ENCODE data around the gene TSPAN4. TPM values are rescaled to one million over a fixed set of nuclear protein-coding genes. Genes with fewer than 3 reads are reported as not detected.

TSPAN4 gene
- total and polyA plus RNA-seq, 7 donors, result 11.4 to 38.5 (median 17.7) TPM

DNA sequence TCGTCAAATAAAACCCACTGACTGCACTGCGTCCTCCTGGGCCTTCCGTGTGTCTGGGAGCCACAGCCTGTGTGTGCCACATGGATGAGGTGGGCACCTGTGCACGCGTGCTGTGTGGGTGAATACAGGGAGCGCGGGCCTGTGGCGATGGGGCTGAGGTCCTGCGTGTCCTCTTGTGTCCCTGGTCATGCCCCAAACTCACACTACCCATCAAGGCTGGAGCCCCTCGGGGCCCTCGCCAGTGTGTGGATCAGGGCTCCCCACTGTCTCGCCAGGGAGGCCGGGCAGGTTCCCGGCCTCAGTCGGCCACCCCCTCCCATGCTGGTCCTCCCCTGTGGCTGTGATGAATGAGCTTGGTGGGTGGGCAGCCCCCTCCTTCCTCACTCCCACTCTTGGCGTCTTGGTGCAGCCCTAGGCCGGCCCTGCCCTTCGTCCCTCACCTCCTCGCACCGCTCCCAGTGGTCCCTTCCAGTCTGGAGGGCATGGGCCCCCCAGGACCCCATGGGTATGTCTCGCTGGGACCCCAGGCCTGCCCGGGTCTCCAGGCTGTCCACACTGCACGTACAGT, 10.6 kb upstream of the TSPAN4 start:
- WGBS, 3 donors, result 71 to 72% (median 72%) methylated on average over 23 of the region's 23 CpGs
- Histone ChIP-seq H3K4me3 (peak overlapping the region; percentile 92), H3K36me3 (ENCODE audit: insufficient read depth in 1 of 2, low read depth in 1 of 2) (peaks cover 0 to 14% of the 10 kb centered on the region in 2 donors), H3K9me3 (no peaks in the 10 kb centered on the region), H3K27me3 (ENCODE audit: insufficient read depth in 3 of 3, low read length in 2 of 3) (peaks cover 0 to 25% (median 13%) of the 10 kb centered on the region in 3 donors), H3K27ac (peak overlapping the region; percentile 92), H3K4me1 (peaks cover 52% of the 10 kb centered on the region)
- intact Hi-C loops (cut with DNase I), result no loop called here
- ATAC-seq (no peak), DNase-seq (no peak)
- TF ChIP-seq, protein P1, sequence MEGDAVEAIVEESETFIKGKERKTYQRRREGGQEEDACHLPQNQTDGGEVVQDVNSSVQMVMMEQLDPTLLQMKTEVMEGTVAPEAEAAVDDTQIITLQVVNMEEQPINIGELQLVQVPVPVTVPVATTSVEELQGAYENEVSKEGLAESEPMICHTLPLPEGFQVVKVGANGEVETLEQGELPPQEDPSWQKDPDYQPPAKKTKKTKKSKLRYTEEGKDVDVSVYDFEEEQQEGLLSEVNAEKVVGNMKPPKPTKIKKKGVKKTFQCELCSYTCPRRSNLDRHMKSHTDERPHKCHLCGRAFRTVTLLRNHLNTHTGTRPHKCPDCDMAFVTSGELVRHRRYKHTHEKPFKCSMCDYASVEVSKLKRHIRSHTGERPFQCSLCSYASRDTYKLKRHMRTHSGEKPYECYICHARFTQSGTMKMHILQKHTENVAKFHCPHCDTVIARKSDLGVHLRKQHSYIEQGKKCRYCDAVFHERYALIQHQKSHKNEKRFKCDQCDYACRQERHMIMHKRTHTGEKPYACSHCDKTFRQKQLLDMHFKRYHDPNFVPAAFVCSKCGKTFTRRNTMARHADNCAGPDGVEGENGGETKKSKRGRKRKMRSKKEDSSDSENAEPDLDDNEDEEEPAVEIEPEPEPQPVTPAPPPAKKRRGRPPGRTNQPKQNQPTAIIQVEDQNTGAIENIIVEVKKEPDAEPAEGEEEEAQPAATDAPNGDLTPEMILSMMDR (IDR thresholded peaks at IDR 0.05), result no peak

DNA sequence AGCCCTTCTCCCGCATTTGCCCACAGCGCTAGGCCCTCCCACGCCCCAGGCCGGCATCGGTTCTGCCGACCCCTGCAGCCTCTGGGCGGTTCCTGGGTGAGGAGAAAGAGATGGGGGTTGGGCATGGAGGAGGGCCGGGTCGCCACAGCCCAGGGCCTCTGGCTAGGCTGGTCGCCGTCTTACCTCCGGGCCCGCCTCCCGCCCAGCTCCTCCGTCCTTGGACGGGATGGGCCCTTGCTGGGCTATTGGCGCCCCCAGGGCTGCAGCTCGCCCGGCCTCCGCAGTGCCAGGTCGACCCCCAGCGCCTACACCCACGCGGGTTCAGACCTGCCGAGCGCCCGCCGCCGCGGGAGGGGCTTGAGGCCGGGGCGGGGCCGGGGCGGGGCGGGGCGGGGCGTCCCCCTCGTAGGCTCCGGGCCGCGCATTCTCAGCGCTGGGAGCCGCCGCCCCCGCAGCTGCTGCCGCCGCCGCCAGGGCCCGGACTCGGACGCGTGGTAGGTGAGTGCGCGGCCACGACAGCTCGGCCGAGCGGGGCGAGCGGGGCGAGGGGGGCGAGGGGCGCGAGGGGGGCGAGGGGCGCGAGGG, 10.0 kb upstream of the TSPAN4 start, which contains the start of gene CD151:
Gene CD151 (plus strand): TSS at position 424 of the 585 bp plus-strand sequence. CDS start 3,118 bp downstream, outside the sequence.
- WGBS, 3 donors, result 2 to 19% (median 7%) methylated on average over 9 to 61 of the region's 67 CpGs

DNA sequence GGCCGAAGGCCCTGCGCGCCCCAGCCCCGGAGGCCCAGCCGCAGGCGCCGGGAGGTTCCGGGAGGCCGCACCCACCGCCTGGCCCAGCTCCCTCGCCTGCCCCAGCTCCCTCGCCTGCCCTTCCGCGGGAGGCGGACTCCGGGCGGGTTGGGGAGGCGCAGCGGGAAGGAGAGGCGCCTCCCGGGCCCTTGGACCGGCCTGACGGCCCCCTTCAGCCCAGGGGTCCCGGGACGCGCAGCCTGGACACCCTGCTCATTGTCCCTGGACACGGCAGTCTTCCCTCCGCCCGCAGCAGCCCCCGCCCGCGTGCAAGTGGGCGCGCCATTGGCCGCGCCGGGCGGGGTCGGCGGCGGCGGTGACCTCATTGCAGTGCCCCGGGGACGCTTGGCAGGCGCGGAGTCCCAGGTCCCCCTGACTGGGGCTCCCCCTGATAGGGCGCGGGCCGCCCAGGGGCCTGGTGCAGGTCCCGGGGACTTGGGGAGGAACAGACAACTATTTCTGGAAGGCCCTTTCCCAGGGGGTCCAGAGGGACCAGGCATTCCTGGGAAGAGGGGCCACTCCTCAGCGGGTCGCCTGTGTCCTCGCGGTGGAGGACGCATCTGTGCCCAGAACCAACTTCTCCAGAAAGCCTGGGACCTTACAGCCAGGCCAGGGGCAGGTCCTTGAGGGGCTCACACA, 9.4 kb upstream of the TSPAN4 start:
- peak; percentile 68 to 80 for DNase-seq
- no peaks in the 10 kb centered on the region for H3K9me3 ChIP-seq
- WGBS, 3 donors, result 1 to 5% (median 1%) methylated on average over 17 to 54 of the region's 55 CpGs
- H3K36me3 ChIP-seq (ENCODE audit: insufficient read depth in 1 of 2, low read depth in 1 of 2), result peaks cover 0 to 26% of the 10 kb centered on the region in 2 donors
- H3K4me1 ChIP-seq, result peaks cover 46% of the 10 kb centered on the region
- H3K27me3 ChIP-seq (ENCODE audit: insufficient read depth in 3 of 3, low read length in 2 of 3), result peaks cover 0 to 22% (median 6%) of the 10 kb centered on the region in 3 donors
- TF ChIP-seq, protein P1 (IDR thresholded peaks at IDR 0.05), result no peak
- ATAC-seq, result peak; percentile 3 to 23 (median 14)
- intact Hi-C loops (cut with DNase I), result no loop called here
- peak overlapping the region; percentile 92 for H3K4me3 ChIP-seq
- H3K27ac ChIP-seq, result peak overlapping the region; percentile 92

More for the DNA sequence above, 10.0 kb upstream of the TSPAN4 start, which contains the start of gene CD151:
- TF ChIP-seq, protein P1 (IDR thresholded peaks at IDR 0.05), result peak; percentile 6
- DNase-seq (peak in 1 of 2 donors; percentile 72), ATAC-seq (peak; percentile 31 to 42 (median 31))
- peak within 1 kb of the TSS; percentile 92 for H3K27ac ChIP-seq
- peaks cover 0 to 25% (median 9%) of the 10 kb centered on the region in 3 donors for H3K27me3 ChIP-seq (ENCODE audit: insufficient read depth in 3 of 3, low read length in 2 of 3)
- peaks cover 52% of the 10 kb centered on the region for H3K4me1 ChIP-seq
- peak within 1 kb of the TSS; percentile 92 for H3K4me3 ChIP-seq
- H3K9me3 ChIP-seq, result no peaks in the 10 kb centered on the region
- intact Hi-C loops (cut with DNase I), result no loop called here
- peaks cover 0 to 19% of the 10 kb centered on the region in 2 donors for H3K36me3 ChIP-seq (ENCODE audit: insufficient read depth in 1 of 2, low read depth in 1 of 2)

DNA sequence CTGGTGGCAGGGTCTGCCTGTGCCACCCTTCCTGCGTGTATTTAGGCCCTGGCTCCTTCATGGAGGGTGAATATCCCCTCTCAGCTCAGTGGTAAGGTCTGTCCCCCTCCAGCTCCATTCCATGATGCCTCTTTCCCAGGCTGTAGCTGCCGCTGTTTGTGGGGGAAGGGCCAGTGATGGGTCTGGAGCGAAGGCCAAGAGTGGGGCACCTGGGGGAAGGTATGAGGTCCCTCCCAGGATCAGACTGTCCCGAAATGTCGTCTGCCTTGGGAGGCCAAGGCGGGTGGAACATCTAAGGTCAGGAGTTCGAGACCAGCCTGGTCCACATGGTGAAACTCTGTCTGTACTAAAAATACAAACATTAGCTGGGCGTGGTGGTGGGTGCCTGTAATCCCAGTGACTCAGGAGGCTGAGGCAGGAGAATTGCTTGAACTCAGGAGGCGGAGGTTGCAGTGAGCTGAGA, 8.8 kb upstream of the TSPAN4 start:
- ATAC-seq (peak in 2 of 4 donors; percentile 38 to 39), DNase-seq (no peak)
- Histone ChIP-seq H3K27me3 (ENCODE audit: insufficient read depth in 3 of 3, low read length in 2 of 3) (peaks cover 0 to 17% (median 6%) of the 10 kb centered on the region in 3 donors), H3K4me1 (peaks cover 47% of the 10 kb centered on the region), H3K36me3 (ENCODE audit: insufficient read depth in 1 of 2, low read depth in 1 of 2) (peaks cover 0 to 32% of the 10 kb centered on the region in 2 donors), H3K4me3 (peak overlapping the region; percentile 92), H3K9me3 (no peaks in the 10 kb centered on the region), H3K27ac (peak overlapping the region; percentile 92)
- 24 to 53% (median 31%) methylated on average over 8 to 9 of the region's 9 CpGs for WGBS, 3 donors
- intact Hi-C loops (cut with DNase I), result no loop called here
- TF ChIP-seq, protein P1 (IDR thresholded peaks at IDR 0.05), result no peak
